ENCODE results near the gene GP1BB.
"Not testable (repeated sequence)": the region's sequence is repeated elsewhere in the genome, so short reads cannot be mapped to it uniquely, and the experiment has no call there.

Gene GP1BB

GRCh38 chr22:19694696-19695095 is 28.6 kb upstream of the GP1BB start:
- FAIRE-seq: no peak
- TF ChIP-seq, protein P1, sequence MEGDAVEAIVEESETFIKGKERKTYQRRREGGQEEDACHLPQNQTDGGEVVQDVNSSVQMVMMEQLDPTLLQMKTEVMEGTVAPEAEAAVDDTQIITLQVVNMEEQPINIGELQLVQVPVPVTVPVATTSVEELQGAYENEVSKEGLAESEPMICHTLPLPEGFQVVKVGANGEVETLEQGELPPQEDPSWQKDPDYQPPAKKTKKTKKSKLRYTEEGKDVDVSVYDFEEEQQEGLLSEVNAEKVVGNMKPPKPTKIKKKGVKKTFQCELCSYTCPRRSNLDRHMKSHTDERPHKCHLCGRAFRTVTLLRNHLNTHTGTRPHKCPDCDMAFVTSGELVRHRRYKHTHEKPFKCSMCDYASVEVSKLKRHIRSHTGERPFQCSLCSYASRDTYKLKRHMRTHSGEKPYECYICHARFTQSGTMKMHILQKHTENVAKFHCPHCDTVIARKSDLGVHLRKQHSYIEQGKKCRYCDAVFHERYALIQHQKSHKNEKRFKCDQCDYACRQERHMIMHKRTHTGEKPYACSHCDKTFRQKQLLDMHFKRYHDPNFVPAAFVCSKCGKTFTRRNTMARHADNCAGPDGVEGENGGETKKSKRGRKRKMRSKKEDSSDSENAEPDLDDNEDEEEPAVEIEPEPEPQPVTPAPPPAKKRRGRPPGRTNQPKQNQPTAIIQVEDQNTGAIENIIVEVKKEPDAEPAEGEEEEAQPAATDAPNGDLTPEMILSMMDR (IDR thresholded peaks at IDR 0.05; ENCODE audit: insufficient read depth, missing control alignments): no peak
- no peak for DNase-seq (ENCODE audit: insufficient read length, low spot score)

- TF ChIP-seq, protein P1 (IDR thresholded peaks at IDR 0.05; ENCODE audit: insufficient read depth, missing control alignments): no peak
- FAIRE-seq (no peak), DNase-seq (ENCODE audit: insufficient read length, low spot score) (no peak)
These were observed 26.6 kb upstream of the GP1BB start for GRCh38 chr22:19696504-19697276.

- DNase-seq (ENCODE audit: insufficient read length, low spot score); FAIRE-seq: not testable (repeated sequence)
These were observed 25.5 kb upstream of the GP1BB start for GRCh38 chr22:19697871-19698270.

DNA sequence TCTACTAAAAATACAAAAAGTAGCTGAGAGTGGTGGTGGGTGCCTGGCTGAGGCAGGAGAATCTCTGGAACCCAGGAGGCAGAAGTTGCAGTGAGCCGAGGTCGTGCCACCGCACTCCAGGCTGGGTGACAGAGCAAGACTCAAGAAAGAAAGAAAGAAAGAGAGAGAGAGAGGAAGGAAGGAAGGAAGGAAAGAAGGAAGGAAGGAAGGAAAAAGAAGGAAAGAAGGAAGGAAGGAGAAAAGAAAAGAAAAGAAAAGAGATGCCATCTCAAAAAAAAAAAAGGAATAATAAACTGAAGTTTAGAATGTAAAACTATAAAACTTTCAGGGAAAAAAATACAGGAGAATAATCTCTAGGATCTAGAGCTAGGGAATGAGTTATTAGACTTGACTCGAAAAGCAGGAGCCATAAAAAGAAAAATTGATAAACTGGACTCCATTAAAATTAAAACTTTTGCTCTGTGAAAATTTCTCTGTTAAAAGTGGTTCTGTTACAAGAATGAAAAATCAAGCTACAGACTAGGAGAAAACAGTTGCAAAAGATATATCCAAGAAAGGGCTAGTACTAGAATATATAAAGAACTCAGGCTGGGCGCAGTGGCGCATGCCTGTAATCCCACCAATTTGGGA is 22.4 kb upstream of the GP1BB start:
- TF ChIP-seq, protein P1 (IDR thresholded peaks at IDR 0.05; ENCODE audit: insufficient read depth, missing control alignments): no peak
- no peak for FAIRE-seq

GRCh38 chr22:19701420-19702145 is 21.8 kb upstream of the GP1BB start:
- FAIRE-seq: no peak
- TF ChIP-seq, protein P1 (IDR thresholded peaks at IDR 0.05; ENCODE audit: insufficient read depth, missing control alignments): no peak
- no peak for DNase-seq (ENCODE audit: insufficient read length, low spot score)

More for the DNA sequence above, 22.4 kb upstream of the GP1BB start:
- no peak for DNase-seq (ENCODE audit: insufficient read length, low spot score)

GRCh38 chr22:19703869-19704268 is 19.5 kb upstream of the GP1BB start:
- TF ChIP-seq, protein P1 (IDR thresholded peaks at IDR 0.05; ENCODE audit: insufficient read depth, missing control alignments): no peak
- FAIRE-seq: no peak
- DNase-seq (ENCODE audit: insufficient read length, low spot score): no peak

GRCh38 chr22:19704355-19705015 is 18.9 kb upstream of the GP1BB start:
- DNase-seq (ENCODE audit: insufficient read length, low spot score) (no peak), FAIRE-seq (no peak)
- TF ChIP-seq, protein P1 (IDR thresholded peaks at IDR 0.05; ENCODE audit: insufficient read depth, missing control alignments): no peak

Measured in D721Med (cell line).